HG03469 (cell line): ENCODE measurements around the gene PON2.
"Not testable (repeated sequence)": the region's sequence is repeated elsewhere in the genome, so short reads cannot be mapped to it uniquely, and the experiment has no call there.

Experiments used
- ATAC-seq: cut with Tn5 transposase; IDR thresholded peaks from one replicate; pipeline ENCODE4 v1.9.1; 2021; ENCODE audit warnings: mild to moderate bottlenecking, moderate library complexity, moderate number of reproducible peaks; ENCODE audit not compliant: unreplicated experiment

Gene PON2

GRCh38 chr7:95407751-95408150 is 27.1 kb downstream of the PON2 start:
- no peak for ATAC-seq

GRCh38 chr7:95405800-95406199 is 29.0 kb downstream of the PON2 start:
- ATAC-seq: no peak

- ATAC-seq: no peak
Measured at GRCh38 chr7:95405208-95405607, 29.6 kb downstream of the PON2 start.

GRCh38 chr7:95404316-95404865 is 30.4 kb downstream of the PON2 start:
- ATAC-seq: no peak

- ATAC-seq: no peak
Measured at GRCh38 chr7:95398155-95398940, 36.5 kb downstream of the PON2 start.

GRCh38 chr7:95397381-95397780 is 37.4 kb downstream of the PON2 start:
- ATAC-seq: no peak

GRCh38 chr7:95396136-95397032 is 38.4 kb downstream of the PON2 start, which contains the start of gene PON3:
Gene PON3, minus strand, starts transcription at chr7:95396375. Its CDS starts 25 bp downstream, at chr7:95396350.
- no peak for ATAC-seq

GRCh38 chr7:95395755-95396135 is 39.1 kb downstream of the PON2 start:
- no peak for ATAC-seq

- no peak for ATAC-seq
Measured at GRCh38 chr7:95394370-95394769, 40.5 kb downstream of the PON2 start.

- no peak for ATAC-seq
Measured at GRCh38 chr7:95391761-95392160, 43.1 kb downstream of the PON2 start.

GRCh38 chr7:95389516-95389915 is 45.3 kb downstream of the PON2 start:
- no peak for ATAC-seq

- not testable (repeated sequence) for ATAC-seq
Measured at GRCh38 chr7:95379457-95379856, 55.4 kb downstream of the PON2 start.

GRCh38 chr7:95376632-95377400 is 58.0 kb downstream of the PON2 start:
- ATAC-seq: no peak

GRCh38 chr7:95375591-95376257 is 59.1 kb downstream of the PON2 start:
- no peak for ATAC-seq

- ATAC-seq: no peak
Measured at GRCh38 chr7:95373323-95373722, 61.5 kb downstream of the PON2 start.

GRCh38 chr7:95368235-95368634 is 66.6 kb downstream of the PON2 start:
- ATAC-seq: no peak

- no peak for ATAC-seq
Measured at GRCh38 chr7:95367606-95368005, 67.2 kb downstream of the PON2 start.

- ATAC-seq: no peak
Measured at GRCh38 chr7:95365151-95365550, 69.7 kb downstream of the PON2 start.

- ATAC-seq: no peak
Measured at GRCh38 chr7:95357623-95358022, 77.2 kb downstream of the PON2 start.
